Measurements from ENCODE around the gene MRPS24. TPM values are rescaled to one million over a fixed set of nuclear protein-coding genes. Genes with fewer than 3 reads are reported as not detected.

Gene MRPS24
- total RNA-seq, 2 donors from 2014 or later, result 102 to 160 TPM

DNA sequence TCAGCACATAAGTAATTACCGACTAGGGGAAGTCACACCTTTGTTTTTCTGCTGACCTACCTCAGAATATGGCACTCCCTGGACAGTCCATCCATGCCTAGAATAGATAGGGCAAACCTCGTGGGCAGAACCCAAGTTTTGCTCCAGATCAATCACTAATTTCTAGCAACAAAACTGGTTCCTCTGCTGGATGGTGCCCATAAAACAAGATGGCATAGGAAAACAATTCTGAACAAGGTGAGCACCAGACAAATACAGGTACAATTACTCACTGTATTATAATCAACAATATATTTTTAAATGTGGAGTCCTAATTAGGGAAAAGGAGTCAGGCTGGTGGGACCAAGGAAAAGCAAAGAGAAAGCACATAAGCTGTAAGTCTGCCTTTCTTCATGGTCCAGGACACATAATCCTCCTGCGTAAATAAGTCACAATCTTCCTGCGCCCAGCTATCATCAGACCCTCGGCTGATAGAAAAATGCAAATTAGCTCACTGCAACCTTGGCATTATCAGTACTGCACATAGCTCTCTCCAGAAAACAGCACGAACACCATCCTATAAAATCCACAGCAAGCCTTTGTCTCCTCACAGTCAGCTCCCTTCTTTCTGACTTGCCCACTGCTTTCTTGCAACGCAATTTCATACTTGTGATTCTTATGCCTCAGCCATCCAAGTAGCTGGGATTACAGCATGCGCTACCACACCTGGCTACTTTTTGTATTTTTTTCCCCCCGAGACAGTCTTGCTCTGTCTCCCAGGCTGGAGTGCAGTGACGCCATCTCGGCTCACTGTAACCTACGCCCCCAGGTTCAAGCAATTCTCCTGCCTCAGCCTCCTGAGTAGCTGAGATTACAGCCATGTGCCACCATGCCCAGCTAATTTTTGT lies 22.0 kb upstream of the MRPS24 start:
- DNase-seq, result no peak
- intact Hi-C loops (cut with DNase I), result no loop called here
- H3K36me3 ChIP-seq, result no peaks in the 10 kb centered on the region
- H3K9ac ChIP-seq (ENCODE audit: low read depth in 2 of 2, low read length in 2 of 2), result no peak overlapping the region
- no peaks in the 10 kb centered on the region for H3K27me3 ChIP-seq
- TF ChIP-seq CTCF (IDR thresholded peaks at IDR 0.05), result no peak
- no peak overlapping the region for H3K27ac ChIP-seq
- H3K4me3 ChIP-seq, result no peak overlapping the region
- H3K9me3 ChIP-seq, result no peaks in the 10 kb centered on the region
- no peaks in the 10 kb centered on the region for H3K4me1 ChIP-seq

DNA sequence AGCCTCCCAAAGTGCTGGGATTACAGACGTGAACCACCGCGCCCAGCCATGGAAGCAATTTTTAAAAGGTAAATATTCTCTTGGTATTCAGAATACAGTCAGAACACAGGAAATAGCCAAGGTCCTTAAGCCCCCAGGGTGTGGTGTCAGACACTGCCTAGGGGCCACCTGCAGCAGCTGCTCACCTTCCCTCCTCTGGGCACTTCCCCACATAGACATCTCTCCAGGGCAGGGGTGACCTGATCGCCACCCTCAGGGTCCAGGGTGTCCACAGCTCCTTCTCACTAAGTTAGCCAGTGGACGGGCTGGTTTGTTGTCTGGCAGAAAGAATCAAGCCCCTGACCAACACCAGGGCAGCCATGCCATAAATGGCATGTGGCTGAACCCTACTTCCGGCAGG lies 21.2 kb upstream of the MRPS24 start:
- no peak overlapping the region for H3K27ac ChIP-seq
- H3K36me3 ChIP-seq, result no peaks in the 10 kb centered on the region
- no peak for TF ChIP-seq CTCF (IDR thresholded peaks at IDR 0.05)
- DNase-seq, result no peak
- H3K9me3 ChIP-seq, result no peaks in the 10 kb centered on the region
- H3K4me1 ChIP-seq, result no peaks in the 10 kb centered on the region
- intact Hi-C loops (cut with DNase I), result no loop called here
- no peaks in the 10 kb centered on the region for H3K27me3 ChIP-seq
- no peak overlapping the region for H3K9ac ChIP-seq (ENCODE audit: low read depth in 2 of 2, low read length in 2 of 2)
- no peak overlapping the region for H3K4me3 ChIP-seq

GRCh38 chr7:43888993-43889945 lies 20.0 kb upstream of the MRPS24 start:
- Histone ChIP-seq H3K27me3 (no peaks in the 10 kb centered on the region), H3K9me3 (no peaks in the 10 kb centered on the region), H3K9ac (ENCODE audit: low read depth in 2 of 2, low read length in 2 of 2) (no peak overlapping the region), H3K4me3 (no peak overlapping the region), H3K4me1 (no peaks in the 10 kb centered on the region), H3K27ac (no peak overlapping the region), H3K36me3 (no peaks in the 10 kb centered on the region)
- no peak for DNase-seq
- intact Hi-C loops (cut with DNase I), result no loop called here
- no peak for TF ChIP-seq CTCF (IDR thresholded peaks at IDR 0.05)

- H3K4me1 ChIP-seq, result no peaks in the 10 kb centered on the region
- TF ChIP-seq CTCF (IDR thresholded peaks at IDR 0.05), result no peak
- intact Hi-C loops (cut with DNase I), result no loop called here
- peaks cover 4% of the 10 kb centered on the region for H3K36me3 ChIP-seq
- H3K9ac ChIP-seq (ENCODE audit: low read depth in 2 of 2, low read length in 2 of 2), result no peak overlapping the region
- no peaks in the 10 kb centered on the region for H3K9me3 ChIP-seq
- no peak for DNase-seq
- H3K27ac ChIP-seq, result no peak overlapping the region
- no peak overlapping the region for H3K4me3 ChIP-seq
- no peaks in the 10 kb centered on the region for H3K27me3 ChIP-seq
Observed at GRCh38 chr7:43884617-43885016, 15.3 kb upstream of the MRPS24 start.

- intact Hi-C loops (cut with DNase I), result no loop called here
- TF ChIP-seq CTCF (IDR thresholded peaks at IDR 0.05), result no peak
- Histone ChIP-seq H3K27ac (no peak overlapping the region), H3K27me3 (no peaks in the 10 kb centered on the region), H3K9ac (ENCODE audit: low read depth in 2 of 2, low read length in 2 of 2) (no peak overlapping the region), H3K4me3 (no peak overlapping the region), H3K36me3 (peaks cover 4% of the 10 kb centered on the region), H3K4me1 (no peaks in the 10 kb centered on the region), H3K9me3 (no peaks in the 10 kb centered on the region)
- no peak for DNase-seq
Observed at GRCh38 chr7:43884209-43884608, 14.9 kb upstream of the MRPS24 start.

Measured in colonic mucosa (tissue), 4 donors.